NCI-H460 (cell line): ENCODE data around the gene MTG1. TPM values are rescaled to one million over a fixed set of nuclear protein-coding genes. Genes with fewer than 3 reads are reported as not detected.
"Not testable (repeated sequence)": the region's sequence is repeated elsewhere in the genome, so short reads cannot be mapped to it uniquely, and the experiment has no call there.

Experiments
- DNase-seq: peaks from one replicate; pipeline ENCODE4 v3.0.0-alpha.2; 2016; ENCODE audit warnings: low read depth; ENCODE audit errors: extremely low read depth
- small RNA-seq, 2 experiments: library from RNA; depleted of rRNA; stranded (forward); fragments of <200 nt; gene quantifications; one replicate each; pipeline ENCODE3, GENCODE V24; 2014
- total RNA-seq: library from RNA; depleted of rRNA; stranded (reverse); fragments of >200 nt; shearing (Covaris generic); gene quantifications from 2 replicates; pipeline ENCODE4 v1.2.3, GENCODE V29; 2014; rRNA removed

The MTG1 gene
- total RNA-seq, 1 experiment from 2014 or later: 27.1 TPM

- no peak for DNase-seq
Observed at GRCh38 chr10:133460208-133460769, 66.3 kb downstream of the MTG1 start.

- DNase-seq: no peak
Observed at GRCh38 chr10:133461027-133461426, 67.1 kb downstream of the MTG1 start.

GRCh38 chr10:133461841-133462240 lies 67.9 kb downstream of the MTG1 start:
- DNase-seq: no peak

DNA sequence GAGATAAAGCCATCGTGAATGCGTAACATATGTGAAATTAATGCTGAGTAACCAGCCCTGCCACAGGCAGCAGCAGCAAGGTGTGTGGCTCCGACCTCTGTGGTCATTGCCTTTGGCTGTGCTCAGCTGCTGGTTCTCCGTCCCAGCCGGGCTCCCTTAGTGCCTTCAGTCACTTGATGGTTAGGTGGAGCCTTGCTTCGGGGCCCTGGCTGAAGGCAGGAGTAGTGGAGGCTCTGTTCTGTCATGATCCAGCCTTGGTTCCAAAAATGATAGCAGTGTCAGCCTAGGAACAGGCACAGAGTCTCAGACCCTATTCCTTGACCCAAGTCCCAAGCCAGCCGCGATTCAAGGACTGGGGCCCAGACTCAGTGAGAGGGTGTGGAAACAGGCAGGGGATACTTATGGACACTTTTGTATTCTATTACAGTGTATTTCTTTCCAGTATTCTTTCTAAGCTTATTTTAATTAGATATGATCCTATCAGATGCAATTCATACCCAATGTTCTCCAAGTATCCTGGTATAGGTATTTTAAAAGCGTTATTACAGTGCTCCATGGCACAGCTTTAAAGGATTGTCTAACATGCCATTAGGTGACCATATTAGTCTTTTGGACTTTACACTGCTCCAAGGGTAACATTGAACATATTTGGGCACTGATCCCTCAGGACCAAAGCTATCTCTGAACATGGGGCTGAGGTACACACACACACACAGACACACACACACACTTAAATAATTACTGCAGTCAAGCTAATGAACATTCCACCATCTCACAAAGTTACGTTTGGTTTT lies 68.8 kb downstream of the MTG1 start:
- DNase-seq: no peak

DNA sequence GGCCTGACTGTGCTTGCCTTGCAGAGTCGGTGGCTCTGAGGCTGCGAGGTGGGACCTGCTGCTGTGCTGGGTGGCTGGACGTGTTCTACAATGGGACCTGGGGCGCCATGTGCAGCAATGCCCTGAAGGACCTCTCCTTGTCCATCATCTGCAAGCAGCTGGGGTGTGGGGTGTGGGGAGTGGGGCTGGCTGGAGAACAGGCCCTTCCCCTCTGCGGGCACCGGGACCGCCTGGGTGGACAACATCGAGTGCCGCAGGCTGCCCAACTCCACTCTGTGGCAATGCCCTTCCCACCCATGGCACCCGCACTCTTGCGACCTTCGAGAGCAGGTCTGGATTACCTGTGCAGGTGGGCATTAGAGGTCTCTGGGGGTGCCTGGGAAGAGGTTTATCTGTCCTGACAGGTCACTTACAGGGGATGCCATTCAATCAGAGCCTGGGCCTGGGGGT lies 70.7 kb downstream of the MTG1 start:
- DNase-seq: no peak

- no peak for DNase-seq
Observed at GRCh38 chr10:133465191-133465949, 71.4 kb downstream of the MTG1 start.

GRCh38 chr10:133465950-133466474 lies 72.1 kb downstream of the MTG1 start:
- no peak for DNase-seq

- no peak for DNase-seq
Observed at GRCh38 chr10:133466683-133467275, 72.8 kb downstream of the MTG1 start.

- no peak for DNase-seq
Observed at GRCh38 chr10:133467286-133467911, 73.4 kb downstream of the MTG1 start.

DNA sequence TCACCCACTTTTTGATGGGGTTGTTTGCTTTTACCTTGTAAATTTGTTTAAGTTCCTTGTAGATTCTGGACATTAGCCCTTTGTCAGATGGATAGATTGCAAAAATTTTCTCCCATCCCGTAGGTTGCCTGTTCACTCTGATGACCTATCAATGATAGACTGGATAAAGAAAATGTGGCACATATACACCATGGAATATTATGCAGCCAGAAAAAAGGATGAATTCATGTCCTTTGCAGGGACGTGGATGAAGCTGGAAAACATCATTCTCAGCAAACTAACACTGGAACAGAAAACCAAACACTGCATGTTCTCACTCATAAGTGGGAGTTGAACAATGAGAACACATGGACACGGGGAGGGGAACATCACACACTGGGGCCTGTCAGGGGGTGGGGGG lies 75.2 kb downstream of the MTG1 start:
- DNase-seq: not testable (repeated sequence)

- DNase-seq: no peak
Observed at GRCh38 chr10:133471300-133472109, 77.5 kb downstream of the MTG1 start.

Small RNAs within 50 kb of the gene (small RNA-seq; reads per million reads assigned to genes)
- 0 reads per million in 2 experiments for gene AL360181.4
- gene BANF1P2: 0 reads per million in 2 experiments
- 0.02 to 0.06 reads per million in 2 experiments for gene MIR3944

Other genes starting within 250 kb of the MTG1 start
- gene KNDC1, start 233.9 kb upstream of the MTG1 start, total RNA-seq: 0.09 and 1.1 TPM in 2 replicates
- gene UTF1, start 163.9 kb upstream of the MTG1 start, total RNA-seq: not detected in 2 replicates
- not detected in 2 replicates for gene VENTX, start 156.3 kb upstream of the MTG1 start, total RNA-seq
- 2.5 and 3.7 TPM in 2 replicates for gene ADAM8, start 117.3 kb upstream of the MTG1 start, total RNA-seq
- gene TUBGCP2, start 85.3 kb upstream of the MTG1 start, total RNA-seq: 52.9 and 55.9 TPM in 2 replicates
- 50.4 and 56.6 TPM in 2 replicates for gene ZNF511, start 85.2 kb upstream of the MTG1 start, total RNA-seq
- 0.20 TPM in 1 of 2 replicates, not detected in the other for gene CALY, start 57.3 kb upstream of the MTG1 start, total RNA-seq
- not detected in 2 replicates for gene PRAP1, start 46.8 kb upstream of the MTG1 start, total RNA-seq
- gene FUOM, start 36.1 kb upstream of the MTG1 start, total RNA-seq: 5.0 and 7.2 TPM in 2 replicates
- gene ECHS1, start 20.8 kb upstream of the MTG1 start, total RNA-seq: 108 and 109 TPM in 2 replicates
- gene PAOX, start 14.9 kb upstream of the MTG1 start, total RNA-seq: 1.1 and 1.6 TPM in 2 replicates
- gene SPRN, start 30.5 kb downstream of the MTG1 start, total RNA-seq: not detected in 2 replicates
- gene SCART1, start 59.8 kb downstream of the MTG1 start, total RNA-seq: 0.92 and 1.2 TPM in 2 replicates
- 1.4 and 1.6 TPM in 2 replicates for gene CYP2E1, start 133.2 kb downstream of the MTG1 start, total RNA-seq
- gene SYCE1, start 171.4 kb downstream of the MTG1 start, total RNA-seq: not detected in 2 replicates
- gene FRG2B, start 232.6 kb downstream of the MTG1 start, total RNA-seq: not detected in 2 replicates